NCI-H146 treated with DMSO at 0.1 percent for 48 hours (cell line): ENCODE measurements around the gene MEGF9.

ENCODE experiments used
- DNase-seq: peaks from one replicate; lab custom pipeline; 2025; ENCODE audit not compliant: unreplicated experiment; lab: John Stamatoyannopoulos, UW

MEGF9 gene

DNA sequence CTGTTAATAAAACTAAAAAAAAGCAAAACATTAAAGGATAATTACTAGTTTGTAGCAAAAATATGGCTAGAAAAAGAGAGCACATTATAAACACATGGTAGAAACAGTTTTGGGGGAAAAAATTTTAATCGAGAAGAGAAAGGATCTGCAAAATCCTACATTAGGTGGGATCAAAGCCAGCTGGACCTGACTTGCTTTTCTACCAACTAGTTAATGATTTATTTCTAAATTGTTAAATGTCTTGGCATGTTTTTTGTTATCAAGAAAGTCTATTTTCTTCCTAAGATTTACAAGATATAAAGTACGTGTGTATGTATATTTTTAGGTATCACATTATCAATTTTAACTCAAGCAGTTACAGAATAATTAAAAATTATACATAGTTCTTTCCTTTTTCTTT is 87.2 kb downstream of the MEGF9 start:
- DNase-seq: no peak

DNA sequence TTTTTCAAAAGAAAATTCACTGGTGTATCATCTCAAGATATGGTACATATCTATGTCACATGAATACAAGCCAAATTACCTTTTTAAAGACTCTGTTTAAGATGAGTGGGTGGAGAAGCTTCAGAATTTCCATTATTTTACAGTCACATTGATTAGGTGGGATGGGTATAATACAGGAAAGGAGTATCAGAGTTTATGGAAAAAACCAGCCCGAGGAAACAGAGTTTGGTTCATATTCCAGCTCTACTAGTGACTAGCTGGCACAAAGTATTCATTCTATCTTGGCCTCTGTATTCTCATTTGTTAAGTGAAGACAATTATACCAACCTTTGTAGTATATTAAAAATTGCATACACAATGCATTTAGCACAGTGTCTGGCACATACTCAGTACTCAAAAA is 87.8 kb downstream of the MEGF9 start:
- DNase-seq: no peak

DNA sequence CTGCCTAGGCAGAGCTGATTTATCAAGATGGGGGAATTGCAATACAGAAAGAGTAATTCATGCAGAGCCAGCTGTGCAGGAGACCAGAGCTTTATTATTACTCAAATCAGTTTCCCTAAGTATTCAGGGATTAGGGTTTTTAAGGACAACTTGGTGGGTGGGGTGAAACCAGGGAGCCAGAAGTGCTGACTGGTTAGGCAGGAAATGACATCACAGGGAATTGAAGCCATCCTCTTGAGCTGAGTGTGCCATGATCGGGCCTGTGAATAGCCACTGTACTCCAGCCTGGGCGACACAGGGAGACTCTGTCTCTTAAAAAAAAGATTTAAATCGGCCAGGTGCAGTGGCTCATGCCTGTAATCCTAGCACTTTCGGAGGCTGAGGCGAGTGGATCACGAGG is 89.0 kb downstream of the MEGF9 start:
- DNase-seq: no peak

DNA sequence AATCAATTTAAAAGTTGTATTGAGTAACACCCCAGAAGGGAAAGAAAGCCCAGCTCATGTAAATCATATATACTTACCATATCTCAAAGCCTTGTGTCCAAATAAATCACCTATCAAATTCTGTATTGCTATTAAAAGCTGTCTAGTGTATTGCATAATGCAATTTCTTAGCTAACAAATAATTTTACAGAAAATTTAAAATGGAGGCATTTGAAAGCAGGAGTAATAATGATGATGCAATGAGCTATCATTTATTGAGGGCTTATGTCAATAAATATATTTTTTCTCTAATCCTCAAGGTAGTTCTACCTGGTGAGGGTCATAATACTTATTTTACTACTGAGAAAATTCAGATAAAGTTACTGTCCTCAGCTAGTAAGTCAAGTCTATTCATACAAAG is 91.5 kb downstream of the MEGF9 start:
- DNase-seq: no peak

DNA sequence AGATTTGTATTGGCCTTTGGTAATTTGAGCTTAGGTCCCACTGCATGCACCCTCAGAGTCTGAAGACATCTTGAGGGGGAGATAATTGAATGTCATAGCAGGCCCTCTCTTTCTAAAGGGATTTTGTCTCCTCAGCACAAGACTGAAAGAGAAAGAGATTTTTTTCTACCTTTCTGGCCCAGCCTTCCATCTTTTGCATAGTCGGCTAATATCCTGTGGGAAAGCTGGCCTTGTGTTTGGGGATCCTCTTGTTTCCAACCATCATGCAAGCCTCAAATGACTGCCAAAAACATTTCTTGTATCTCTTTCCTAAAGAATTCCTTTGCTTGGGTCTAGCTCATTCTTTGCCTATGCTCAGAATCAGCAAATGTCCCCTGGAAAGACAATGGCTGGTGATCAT is 92.3 kb downstream of the MEGF9 start:
- no peak for DNase-seq

DNA sequence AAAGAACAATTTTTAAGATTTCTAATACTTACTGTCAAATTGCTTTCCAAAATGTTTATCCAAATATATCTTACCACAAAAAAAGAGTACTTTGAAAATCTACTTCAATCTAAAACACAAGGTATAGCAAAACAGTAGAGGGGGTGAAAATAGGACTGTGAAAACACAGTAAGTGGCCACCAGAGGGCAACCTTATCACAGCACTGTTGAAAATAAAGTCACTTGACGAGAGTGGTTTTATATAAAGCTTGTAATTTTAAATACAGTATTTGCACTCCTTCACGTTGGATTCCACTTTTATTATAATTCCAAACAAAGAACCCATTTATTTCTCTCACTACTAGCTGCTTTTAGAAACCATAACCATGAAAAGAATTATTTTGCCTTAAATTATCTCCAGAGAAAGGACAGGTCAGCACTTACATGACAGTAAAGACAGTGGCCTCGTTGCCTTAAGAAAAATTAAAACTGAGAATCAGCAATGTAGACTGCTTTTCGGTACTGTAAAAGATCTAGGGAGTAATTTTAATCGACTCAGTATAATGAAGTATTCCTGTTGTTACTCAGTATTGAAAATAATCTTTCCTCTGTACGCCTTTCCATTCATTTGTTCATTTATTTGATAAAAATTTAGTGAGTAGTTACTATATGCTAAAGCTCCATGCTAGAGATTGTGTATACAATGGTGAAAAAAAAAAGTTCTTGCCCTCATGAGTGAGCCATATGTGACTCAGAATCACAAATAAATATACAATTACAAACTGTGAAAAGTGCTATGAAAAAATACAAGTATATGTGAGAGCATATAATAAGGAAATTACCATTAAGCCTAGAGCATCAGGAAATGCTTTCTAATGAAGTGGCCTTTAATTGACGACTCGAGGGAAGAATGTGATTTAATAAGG is 94.3 kb downstream of the MEGF9 start:
- peak; percentile 22 for DNase-seq

DNA sequence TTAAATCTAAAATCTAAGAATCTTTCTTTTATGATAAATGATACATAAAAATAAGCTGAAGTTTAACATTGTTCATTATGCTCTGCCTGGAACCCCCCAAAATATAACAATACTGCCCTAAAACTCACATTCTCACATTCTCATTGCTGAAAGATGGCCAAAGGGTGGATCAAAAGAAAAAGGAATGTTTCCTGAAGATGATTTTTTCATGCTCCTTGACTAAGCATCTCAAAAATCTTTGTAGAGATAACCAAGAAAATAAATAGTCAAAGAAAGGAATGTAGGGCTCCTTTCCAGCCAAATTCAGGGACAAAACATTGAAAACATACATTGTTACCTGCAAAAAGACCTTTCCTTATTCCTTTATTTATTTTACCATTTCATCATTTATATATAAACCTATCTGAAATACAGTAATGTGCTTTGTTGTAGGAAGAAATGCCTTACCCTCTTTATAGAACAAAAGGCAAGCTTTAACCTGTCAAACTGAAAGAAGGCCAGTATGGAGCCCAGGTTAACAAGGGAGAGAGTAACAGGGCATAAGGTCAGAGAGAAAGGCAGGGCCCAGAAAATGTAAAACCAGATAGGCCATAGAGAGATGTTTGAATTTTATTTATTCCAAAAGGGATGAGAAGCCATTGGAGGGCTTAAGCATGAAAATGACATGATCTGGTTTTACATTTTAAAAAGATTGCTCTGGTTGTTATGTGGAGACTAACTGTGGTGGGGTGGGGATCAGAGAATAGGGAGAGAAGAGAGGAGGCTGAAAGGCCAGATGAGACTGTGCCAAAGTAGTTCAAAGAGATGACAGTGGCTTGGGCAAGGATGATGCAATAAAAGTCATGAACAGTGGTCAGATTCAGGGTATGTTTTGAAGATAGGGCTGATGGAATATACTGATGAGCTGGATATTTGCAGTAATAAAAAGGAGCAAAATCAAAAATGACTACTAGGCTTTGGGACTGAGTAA is 97.0 kb downstream of the MEGF9 start:
- DNase-seq: no peak

DNA sequence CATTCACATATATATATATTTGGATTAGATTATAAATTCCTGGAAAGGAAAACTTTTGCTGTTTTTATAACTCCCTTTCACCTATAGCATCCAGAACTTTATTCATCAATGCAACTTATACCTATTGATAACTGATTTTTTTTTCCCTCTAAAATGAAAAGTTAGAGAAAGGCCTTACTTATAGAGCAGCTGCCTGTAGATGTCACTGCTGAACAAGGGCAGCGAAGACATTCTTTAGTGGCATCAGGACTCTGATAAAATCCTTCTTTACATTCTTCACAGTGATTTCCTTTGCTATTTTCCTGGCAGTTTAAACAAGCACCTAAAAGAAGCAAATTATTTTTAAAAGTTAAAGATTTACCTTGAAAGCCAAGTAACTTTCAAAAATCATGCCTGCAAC is 102.1 kb downstream of the MEGF9 start:
- DNase-seq: no peak

DNA sequence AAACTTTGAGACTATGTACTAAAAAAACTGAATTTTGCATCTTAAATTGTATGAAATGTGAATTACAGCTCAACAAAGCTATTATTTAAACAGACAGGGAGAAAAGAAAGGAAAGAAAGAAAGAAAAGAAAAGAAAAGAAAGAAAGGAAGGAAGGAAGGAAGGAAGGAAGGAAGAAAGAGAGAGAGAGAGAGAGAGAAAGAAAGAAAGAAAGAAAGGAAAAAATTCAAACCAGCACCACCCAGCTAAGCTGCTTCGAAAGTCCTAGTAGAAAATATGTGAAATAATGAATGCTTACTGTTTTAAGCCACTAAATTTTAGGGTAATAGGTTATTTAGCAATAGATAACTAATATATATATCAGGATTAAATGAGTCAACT is 102.6 kb downstream of the MEGF9 start:
- DNase-seq: no peak

DNA sequence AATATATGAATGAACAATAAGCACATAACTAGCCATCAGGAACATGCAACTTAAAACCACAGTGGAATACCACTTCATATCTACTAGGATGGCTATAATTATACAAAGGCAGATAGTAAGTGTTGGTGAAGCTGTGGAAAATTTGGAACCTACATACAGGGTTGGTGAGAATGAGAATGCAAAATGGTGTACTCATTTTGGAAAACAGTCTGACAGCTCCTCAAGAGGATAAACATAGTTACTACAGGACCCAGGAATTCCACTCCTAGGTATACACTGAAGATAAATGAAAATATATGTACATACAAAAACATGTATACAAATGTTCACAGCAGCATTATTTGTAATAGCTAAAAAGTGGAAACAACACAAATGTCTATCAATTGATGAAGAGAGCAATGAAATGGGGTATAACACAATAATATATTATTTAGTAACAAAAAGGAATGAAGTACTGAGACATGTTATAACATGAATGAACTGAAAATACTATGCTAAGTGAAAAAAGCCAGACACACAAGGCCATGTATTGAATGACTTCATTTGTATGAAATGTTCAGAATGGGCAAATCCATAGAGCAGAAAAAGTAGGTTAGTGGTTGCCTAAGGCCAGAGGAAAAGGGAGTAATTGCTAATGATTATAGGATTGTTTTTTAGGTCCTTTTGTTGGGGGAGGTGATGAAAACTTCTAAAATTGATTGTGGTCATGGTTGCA is 103.1 kb downstream of the MEGF9 start:
- DNase-seq: no peak

DNA sequence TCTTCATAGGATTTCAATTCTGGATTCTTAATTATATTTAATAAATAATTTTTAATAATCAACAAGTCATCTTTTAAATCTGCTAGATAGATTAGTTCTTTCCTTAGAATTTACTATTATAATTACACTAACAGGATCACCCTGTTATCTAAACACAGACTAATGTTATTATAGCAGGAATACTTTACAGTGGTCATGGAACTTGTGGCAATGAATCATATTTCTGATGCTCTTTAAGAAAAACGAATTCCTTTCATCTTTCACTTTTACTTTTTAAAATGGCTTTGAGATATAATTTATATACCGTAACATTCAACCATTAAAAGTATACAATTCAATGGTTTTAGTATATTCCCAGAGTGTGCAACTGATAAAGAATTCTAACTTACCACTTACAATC is 104.6 kb downstream of the MEGF9 start:
- no peak for DNase-seq

DNA sequence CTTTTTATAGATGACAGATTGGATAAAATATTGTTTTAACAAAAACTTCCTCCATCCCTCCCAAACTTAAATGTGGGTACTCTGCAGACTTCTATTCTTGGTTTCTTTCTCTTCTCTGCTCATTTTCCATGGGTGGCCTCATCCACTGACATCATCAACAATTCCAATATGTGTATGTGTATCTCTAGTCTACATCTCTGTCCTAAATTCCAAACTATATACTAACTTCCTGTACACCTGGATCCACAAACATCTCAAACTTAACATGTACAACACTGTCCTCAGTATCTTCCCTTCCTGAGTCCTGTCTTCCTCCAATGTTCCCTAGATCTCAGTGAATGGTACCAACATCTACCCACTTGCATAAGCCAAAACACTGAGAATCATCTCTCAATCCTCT is 105.8 kb downstream of the MEGF9 start:
- no peak for DNase-seq

DNA sequence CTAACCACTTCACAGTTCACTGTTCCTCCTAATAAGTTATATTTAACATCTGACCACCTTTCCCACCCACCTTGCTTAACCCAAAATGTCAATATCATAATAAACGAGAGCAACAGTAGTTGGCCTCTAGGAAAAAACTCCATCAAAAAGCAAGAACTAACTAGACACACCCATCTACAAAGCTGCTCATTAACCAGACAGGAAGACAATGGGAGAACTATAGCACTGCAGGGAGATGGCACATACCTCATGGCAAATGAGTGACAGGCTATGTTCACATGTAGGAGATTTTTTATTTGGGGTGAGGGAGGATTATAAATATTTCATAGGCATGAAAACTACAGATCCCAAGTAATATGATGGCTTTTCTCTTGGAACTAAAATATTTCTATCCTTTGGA is 110.7 kb downstream of the MEGF9 start:
- no peak for DNase-seq

DNA sequence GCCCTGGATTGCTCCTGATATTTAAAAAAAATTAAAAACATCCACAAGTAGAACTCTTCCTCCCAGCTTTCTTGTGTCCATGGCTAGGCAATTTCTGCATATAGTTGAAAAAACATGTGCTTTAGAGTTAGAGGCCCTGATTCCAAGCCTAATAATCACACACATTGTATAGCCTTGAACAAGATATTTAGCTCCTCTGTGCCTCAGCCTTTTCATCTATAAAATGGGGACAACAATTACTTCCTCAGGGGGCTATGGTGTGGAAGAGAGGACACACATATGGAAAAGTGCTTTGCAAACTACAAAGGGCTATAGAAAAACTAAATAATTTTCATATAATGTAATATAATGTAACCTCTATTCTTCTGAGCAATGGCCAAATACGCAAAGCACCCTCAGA is 111.3 kb downstream of the MEGF9 start:
- no peak for DNase-seq

DNA sequence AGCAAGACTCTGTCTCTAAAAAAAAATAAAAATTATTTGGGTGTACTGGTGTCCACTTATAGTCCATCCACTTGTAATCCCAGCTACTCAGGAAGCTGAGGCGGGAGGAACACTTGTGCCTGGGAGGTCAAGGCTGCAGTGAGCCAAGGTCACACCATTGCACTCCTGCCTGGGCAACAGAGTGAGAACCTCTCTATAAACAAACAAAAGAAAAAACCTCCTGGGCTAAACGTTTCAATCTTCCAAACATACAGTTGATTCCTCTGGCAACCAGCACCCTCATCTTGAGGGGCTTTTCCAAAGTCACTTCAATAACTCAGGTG is 120.4 kb downstream of the MEGF9 start:
- no peak for DNase-seq

DNA sequence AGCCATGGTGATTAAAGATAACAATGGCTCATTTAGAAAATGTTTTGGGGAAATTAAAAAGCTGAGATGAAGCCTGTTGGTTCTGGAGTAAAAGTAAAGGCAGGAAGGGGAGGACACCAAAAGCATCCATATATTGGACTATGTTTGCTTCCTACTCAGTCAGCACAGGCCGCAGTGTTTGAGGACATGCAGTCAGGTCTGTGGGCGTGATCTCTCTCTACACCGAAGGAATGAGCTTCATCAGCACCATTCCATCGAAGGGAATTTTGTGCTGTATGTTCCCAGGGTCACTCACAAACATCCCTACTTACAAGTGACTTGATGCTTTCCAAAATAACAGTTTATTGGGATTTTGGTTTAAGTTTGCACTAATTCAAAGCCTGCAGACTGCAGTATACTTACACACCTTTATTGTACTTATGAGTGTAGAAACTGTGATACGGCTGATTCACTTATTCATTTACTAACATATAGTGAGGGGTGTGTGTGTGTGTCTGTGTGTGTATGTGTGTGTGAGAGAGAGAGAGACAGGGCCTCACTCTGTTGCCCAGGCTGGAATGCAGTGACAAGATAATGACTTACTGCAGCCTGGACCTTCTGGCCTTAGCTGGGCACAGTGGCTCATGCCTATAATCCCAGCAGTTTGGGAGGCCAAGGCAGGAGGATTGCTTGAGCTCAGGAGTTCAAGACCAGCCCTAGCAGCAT is 120.9 kb downstream of the MEGF9 start:
- DNase-seq: no peak

DNA sequence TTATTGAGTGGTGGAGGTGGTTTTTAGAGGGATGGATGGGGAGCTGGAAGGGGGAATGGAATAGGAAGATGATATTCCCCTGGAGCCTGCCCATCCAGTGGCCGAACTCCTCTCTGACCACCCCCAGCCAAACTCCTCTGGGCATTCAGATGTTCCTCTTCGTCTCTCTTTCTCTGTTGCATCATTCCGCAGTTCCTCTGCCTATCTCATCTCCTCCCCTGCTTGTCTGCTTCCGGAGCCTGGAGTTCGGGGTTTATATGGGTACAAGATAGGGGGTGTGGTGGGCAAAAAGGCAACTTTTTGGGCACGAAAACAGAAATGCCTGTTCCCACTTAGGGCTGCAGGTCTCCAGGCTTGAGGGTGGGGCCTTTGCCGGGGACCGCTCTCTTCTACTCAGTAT is 122.1 kb downstream of the MEGF9 start:
- DNase-seq: no peak

DNA sequence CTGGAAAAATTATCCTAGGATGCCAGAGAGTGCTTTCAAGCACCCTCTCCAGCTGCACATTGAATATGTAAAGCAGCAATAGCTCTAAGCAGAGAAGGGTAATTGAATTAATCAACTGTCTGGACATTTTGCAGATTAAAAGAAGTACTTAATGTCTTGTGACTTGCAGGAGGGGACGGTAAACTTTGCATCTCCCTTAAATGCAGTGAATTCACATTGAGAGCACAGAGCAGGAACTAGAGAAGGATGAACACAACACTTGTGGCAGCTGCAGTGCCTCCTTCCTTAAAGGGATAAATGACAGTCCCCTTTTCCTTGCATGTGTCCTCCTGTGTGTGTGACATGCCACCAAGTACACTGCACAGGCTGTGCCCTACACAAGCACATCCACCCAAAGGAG is 126.9 kb downstream of the MEGF9 start:
- no peak for DNase-seq

DNA sequence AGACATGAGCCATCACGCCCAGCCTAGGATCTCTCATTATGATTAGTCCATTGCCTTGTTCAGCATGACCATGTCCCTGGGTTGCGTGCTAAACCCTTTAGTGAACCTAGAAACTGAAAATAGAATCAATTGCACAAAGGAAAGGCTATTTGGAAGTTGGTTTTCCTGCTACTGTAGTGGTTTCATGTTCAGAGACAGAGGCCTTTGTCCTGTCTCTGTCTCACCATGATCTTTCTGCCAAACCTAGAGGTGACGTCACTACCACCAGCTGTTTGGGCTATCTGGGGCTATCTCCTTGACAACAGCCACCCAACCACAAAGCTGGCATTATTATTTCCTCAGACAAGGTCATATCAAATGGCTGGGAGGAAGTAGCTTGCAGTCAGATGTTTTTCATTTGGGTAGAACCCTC is 130.3 kb downstream of the MEGF9 start:
- DNase-seq: peak; percentile 87

DNA sequence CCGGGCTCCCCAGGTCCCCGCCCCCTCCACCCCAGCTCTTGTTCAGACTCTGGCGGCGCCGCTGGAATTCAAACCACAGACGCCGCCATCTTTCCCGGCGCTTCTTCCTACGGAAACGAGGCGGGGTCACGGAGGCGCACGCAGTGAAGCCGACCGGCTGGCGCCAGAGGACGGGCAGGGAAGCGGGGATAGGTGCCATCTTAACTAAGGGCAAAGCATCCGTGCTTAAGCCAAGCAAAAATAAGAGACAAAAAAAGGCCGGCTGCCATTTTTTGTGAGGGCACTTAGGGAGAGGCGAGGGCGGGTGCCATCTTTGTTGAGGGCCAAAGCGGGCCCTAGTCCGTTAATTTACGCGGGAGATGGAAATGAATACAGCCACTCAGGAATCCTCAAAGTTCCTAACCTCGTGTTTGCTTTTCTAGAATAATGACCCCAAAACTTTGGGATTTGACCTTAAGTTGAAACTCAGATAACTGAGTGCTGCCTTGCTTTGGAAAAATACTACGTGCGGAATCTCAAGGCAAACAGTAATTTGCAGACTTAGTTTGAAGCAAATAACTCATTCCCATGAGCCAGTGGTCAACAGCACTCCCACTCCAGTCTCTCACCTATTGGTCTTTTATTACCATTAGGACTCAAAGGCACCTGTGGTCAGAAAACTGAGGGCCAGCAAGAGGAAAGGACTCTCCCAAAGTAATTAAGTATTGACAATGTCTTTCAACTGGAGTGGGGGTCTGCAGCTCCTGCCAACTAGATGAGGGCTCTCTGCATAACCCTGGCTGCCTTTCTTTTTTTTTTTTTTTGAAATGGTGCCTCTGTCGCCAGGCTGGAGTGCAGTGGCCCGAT is 134.0 kb downstream of the MEGF9 start, which contains the start of gene CDK5RAP2:
Gene CDK5RAP2 (minus strand): TSS at position 117 of the 846 bp plus-strand sequence. CDS start 189 bp downstream, outside the sequence.
- peak; percentile 92 for DNase-seq
